GM19238 (cell line): ENCODE results near the gene RLF.

Source experiments
- DNase-seq: peaks from one replicate; pipeline ENCODE4 v3.0.0; 2011; ENCODE audit warnings: low spot score; ENCODE audit not compliant: insufficient read length

Gene RLF

GRCh38 chr1:40268211-40268610 lies 107.0 kb downstream of the RLF start:
- no peak for DNase-seq

DNA sequence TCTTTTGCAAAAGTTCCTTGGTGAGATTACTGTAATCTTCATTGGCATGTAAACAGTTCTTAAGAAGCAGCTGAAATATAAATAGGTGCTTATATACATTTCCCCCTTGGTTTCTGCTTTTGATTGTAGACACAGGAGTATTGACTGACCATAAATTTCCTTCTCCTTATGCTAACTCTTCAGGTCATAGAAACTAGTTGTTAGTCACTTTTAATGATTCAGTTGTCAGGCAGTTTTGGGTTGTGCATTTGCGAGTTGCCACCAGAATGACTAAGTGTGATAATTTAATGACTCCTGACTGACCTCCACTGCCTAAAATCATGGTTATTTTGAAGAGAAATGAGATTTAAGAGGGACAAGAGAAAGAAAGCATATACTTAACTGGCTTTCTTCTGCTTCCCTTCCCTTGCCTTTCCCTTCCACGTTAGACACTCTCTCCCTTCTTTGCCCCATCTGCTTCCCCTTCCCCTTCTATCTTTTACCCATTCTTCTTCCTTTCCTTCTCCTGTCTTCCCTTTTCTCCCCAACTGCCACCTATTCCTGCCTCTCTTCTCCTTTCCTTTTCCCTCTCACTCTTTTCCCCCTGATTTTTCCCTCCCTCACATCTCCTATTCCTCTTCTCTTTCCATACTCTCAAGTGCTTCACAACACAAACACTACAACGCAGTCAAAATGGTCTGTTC lies 109.1 kb downstream of the RLF start:
- DNase-seq, result no peak

DNA sequence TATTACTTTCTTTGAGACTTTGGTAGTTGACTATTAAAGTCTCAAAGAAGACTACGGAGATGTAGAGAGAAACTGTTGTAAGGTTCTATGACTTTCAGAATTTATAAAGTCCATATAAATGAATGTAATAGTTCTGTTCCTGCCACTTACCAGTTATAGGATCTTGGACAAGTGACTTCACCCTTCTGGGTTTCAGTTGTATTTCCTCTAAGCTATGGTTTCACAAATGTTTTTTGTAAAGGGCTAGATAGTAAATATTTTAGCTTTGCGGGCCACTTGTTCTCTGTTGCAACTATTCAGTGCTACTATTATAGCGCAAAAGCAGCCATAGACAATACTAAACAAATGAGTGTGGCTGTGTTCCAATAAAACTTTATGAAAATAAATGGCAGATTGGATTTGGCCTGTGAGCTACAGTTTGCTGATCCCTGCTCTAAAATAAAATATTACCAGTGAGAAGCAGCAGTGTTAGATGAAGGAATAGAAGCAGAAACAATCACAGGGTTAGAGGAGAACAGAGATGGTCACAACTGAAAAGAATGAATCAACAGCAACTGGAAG lies 111.5 kb downstream of the RLF start:
- DNase-seq, result no peak

DNA sequence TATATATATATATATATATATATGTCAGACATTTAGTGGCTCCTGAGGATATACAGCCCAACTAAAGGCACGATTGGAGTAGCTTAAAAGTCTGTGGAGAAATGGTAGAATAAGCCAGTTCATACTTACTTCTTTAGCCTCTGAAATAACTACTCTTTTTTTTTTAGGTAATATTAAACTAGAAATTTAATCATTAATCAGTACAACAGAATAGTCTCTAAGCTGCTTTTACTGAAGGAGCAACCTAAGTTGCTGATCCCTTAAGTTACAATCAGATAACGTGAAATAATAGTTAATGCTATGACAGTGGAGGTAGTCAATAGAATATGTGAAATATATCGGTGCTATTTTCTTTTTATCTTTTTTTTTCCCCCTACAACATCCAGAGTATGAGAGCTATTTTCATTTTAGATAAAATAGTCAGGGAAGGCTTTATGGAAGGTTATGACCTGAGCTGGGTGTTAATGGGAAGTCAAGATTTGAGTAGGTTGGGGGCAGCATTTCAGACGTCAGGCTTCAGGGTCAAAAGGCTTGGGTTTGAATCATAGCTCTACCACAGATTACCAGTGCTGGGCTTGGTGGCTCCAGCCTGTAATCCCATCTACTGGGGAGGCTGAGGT lies 112.5 kb downstream of the RLF start:
- no peak for DNase-seq

DNA sequence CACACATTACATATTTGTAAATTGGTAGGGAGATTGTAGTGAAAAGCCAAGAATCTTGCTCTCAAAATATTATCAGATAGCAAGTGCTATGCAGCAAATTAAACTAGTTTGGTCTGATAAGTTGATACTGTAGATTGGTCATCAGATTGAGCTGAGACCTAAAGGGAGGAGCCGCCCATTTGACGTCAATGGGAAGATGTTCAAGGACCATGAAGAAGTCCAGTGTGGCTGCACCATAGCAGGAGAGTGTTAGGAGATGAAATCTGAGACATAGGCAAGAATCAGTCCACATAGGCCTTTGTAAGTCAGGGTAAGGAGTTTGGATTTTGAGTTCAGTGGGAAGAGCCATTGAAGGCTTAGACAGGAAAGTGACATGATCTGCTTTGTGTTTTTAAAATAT lies 113.1 kb downstream of the RLF start:
- DNase-seq, result no peak

GRCh38 chr1:40276122-40276521 lies 114.9 kb downstream of the RLF start:
- no peak for DNase-seq

- no peak for DNase-seq
Measured at GRCh38 chr1:40281853-40282252, 120.7 kb downstream of the RLF start.
